Measurements from ENCODE around the gene CD247.

The CD247 gene

GRCh38 chr1:167457936-167458584, 60.3 kb downstream of the CD247 start:
- no peak for DNase-seq

DNA sequence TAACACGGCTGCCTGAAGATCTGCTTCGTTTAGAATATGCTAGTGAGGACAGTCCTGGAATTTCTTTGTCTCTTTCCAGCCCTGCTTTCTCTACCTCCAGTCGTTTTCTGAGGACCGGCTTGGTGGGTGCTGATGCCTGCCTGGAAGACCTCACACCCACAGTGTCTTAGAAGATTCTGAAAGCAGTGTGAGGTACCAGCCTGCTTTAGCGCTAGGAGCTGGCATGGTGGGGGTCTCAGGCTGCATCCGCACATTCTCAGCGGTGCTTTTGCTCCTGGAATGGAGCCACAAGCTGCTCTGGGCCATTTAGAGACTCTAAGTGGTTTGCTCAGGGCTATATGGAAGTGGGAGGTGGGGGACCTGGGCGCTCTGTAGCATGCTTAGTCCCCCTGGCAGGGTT, 61.4 kb downstream of the CD247 start:
- DNase-seq: no peak

GRCh38 chr1:167456524-167456923, 61.8 kb downstream of the CD247 start:
- DNase-seq: no peak

GRCh38 chr1:167455786-167456446, 62.4 kb downstream of the CD247 start:
- DNase-seq: peak; percentile 48

- DNase-seq: peak; percentile 87
These were observed 63.2 kb downstream of the CD247 start for GRCh38 chr1:167454894-167455785.

- peak; percentile 48 for DNase-seq
These were observed 63.9 kb downstream of the CD247 start for GRCh38 chr1:167454304-167454893.

DNA sequence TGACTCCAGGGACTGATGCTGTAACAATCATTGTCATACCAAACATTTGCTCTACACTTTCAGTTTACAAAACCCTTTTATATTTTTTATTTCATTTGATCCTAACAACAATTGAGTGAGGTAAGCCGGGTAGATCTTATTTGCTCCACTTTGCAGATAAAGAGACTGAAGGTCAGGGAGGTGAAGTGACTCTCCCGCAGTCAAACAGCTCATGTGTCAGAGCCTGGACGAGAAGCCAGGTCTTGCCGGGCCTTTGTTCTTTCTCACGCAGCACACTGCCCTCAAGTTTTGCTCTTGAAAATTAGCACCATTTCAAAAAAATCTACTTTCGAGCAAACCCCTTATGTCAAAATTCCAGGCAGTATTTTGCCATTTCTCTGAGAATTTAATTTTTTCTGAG, 65.2 kb downstream of the CD247 start:
- DNase-seq: peak; percentile 51

- no peak for DNase-seq
These were observed 65.8 kb downstream of the CD247 start for GRCh38 chr1:167452483-167452882.

GRCh38 chr1:167450843-167451242, 67.5 kb downstream of the CD247 start:
- DNase-seq: no peak

DNA sequence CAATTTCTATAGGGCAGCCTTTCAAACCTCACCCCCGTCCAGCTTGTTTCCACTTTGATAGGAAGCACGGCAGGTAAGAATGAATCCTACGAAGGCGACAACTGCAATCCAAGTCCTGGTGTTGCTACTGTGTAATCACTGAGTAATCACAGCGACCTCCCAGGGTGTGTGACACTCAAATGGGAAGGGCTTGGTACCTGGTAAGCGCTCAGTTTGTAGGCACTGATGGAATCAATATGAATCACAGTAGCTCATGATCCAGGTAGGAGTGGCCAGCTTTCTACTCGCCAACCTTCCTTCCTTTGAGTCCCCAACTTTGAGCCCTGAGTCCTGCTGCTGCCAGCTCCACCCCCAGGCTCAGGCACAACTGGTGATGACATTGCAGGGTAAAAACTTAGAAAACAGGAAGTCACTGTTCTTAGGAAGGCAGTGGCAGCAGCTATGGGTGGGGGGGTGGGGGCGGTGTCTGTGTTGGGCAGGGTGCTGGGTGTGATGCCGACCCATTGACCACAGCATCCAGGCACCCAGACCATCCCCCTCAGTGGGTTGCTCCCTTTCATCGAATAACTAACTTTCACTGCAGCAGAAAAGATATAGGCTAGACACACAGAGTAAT, 70.7 kb downstream of the CD247 start:
- peak; percentile 81 for DNase-seq

DNA sequence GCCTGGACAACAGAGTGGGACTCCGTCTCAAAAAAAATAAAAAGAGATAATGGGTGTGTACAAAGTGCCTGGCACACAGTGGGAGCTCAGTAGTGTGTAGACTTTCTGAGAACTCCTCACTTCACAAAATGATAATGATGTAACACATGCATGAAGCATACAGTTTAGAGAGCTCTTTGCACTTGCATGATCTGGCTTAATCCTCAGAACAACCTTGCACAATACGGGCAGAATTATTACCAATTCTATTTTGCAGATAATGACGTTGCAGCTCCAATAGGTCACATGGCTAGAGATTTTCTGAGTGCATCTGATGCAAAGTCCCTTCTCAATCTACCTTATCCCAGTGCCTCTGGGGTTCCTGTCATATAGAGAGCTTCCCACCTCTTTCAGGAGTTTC, 71.4 kb downstream of the CD247 start:
- DNase-seq: no peak

GRCh38 chr1:167443757-167444156, 74.6 kb downstream of the CD247 start:
- DNase-seq: no peak

- no peak for DNase-seq
These were observed 75.3 kb downstream of the CD247 start for GRCh38 chr1:167442854-167443565.

DNA sequence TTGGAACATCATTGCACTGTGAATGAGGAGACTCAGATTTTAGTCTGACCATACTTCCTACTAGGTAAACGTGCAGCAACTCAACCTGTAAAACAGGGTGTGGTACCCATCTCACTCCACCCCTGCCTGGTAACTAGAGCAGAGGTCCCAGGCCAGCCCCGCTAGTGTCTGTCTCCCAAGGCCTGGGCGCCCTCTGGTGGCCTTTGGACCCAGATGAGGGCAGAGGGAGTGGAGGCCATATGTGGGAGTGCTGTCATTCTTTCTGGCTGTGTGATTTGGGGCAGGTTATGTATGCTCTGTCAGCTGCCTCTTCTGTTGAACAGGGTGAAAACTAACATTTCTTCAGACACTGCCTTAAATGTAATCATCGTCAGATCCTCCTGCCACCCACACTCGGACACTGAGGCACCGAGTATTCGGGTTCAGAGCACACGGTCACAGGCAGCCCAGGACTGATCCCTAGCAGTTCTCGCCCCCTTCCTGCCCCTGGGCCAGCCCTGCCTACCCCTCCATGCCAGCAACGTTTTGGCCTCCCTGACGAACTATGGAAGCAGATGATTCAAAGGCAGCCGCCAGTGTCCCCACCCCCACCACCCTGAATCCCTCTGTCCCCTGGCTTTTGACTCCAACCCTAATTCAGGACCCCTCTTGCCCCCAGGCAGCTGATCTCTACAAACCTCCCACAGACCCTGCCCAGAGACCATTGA, 76.0 kb downstream of the CD247 start:
- peak; percentile 91 for DNase-seq

DNA sequence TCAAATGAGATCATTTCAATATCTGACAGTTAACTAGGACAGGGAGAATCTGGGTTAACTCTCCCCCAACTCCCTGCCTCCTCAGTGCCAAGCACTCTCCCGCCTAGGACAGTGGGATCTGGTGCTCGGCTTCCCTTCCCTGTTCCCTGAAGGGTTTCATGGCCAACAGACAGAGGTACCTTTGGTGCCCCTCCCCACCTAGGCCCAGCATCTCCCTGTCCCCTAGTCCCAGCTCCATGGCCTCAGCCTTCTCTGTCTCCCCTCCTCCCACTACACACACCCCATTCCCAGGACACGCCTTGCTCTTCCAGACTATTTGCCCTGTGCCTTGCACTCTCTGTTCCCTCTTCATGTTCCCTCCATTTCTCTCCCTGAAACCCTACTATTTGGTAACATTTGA, 77.1 kb downstream of the CD247 start:
- no peak for DNase-seq

DNA sequence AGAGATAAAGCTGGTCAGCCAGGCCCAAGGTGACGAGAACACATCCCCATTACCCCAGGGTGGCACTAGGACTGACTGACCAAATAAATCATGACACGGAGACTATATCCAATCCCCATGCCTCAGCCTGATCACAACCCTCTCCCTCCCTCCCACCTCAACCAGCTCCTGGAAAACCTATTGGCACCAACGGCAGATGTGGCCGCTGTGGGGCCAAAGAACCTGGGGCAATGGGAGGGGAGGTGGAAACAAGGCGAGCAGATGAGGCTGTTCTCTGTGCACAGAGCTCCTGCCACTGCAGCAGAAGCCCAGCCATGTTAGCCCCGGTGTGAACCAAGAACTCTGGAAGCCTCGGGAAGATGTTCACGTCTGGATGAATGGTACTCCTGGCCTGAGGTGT, 77.6 kb downstream of the CD247 start:
- no peak for DNase-seq

GRCh38 chr1:167440345-167440744, 78.0 kb downstream of the CD247 start:
- DNase-seq: no peak

DNA sequence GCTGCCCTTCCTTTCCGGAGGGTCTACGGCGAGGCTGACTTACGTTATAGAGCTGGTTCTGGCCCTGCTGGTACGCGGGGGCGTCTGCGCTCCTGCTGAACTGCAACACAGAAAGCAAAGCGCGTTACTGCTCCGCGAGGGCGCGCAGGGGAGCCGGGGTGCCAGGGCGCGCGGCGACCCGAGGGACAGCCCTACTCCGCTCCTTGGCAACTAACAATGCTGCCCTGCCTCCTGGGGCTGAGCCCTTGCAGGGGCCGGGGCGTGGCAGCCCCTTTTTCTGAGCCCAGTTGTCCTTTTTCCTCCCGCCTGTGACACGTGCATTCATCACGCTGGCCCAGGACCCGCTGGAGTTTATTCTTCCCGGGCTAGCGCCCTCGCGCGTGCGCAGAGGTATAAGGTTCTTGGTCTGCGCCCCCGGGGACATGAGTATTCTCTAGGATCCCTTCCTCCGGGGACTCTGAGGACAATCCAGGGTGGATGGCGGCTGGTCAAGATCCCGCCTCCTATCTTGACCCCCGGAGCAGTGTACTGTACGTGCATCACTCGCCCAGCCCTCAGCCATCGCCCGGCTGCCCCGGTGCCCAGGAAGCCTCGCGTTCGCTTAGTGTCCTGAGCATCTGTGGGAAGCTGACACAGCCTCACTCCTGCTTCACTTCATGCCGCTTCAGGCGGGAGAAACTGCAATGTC, 78.9 kb downstream of the CD247 start:
- peak; percentile 40 for DNase-seq

DNA sequence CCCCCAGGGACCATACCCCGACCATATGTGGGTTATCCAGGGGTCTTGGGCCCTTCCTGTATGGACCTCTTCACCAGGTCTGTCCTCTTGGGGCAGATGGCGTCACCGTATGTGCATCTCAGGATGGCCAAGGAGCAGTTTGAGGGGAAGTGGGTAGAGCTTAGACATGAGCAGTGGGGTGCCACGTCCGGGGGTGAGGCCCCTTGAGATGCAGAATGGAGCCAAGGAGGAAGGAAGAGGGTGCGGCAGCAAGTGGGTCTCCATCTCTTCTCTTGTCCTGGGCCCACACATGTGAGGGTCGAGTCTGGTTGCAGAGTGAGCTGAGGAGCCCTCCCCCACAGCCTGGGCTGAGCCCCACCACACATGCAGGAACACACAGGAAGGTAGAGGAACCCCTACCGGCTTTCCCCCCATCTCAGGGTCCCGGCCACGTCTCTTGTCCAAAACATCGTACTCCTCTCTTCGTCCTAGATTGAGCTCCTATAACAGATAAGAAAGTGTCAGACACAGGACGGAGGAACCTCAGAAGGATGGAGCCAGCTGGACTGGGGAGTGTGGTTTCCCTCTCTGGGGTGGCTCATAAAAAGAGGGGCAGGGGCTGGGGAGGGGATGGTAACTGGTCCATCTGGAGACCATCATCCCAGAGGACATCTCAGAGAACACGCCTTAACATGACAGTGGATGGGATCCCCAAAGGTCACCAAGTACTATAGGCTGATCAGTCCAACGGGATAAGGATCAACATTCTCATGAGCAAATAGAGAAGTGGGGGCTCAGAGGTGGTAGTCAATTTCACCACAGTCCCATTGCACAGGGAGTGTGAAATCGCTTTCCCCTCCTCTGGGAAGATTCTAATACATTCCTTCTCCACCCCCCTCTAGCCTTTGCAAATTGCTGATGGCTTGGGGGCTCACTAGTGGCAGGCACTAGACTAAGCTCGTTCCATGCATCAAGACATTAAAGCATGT, 79.9 kb downstream of the CD247 start:
- peak; percentile 57 for DNase-seq

DNA sequence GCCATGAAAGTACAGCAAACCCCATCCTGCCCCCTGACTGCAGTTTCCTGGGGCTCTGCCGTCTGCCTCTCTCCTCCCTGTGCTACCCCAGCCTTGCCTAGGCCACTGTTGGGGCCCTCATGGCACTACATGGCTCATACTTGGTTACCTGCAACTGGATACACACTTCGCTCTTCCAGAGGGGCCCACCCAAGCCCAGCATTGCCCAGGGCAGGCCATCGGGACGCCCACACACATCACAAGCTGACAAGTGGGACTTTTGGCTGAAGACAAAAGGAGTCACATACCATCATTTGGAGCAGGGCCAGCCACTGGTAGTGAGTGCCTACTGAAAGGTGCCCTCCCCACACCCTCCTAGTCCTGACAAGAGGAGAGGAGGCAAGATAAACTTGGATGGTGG, 82.8 kb downstream of the CD247 start:
- DNase-seq: no peak

All from CD4-positive, alpha-beta T cell treated with Interleukin-17A for 4 hours (primary cell).